Mesenchymal stem cell (in vitro differentiated cells and primary cell): Measurements from ENCODE around the gene GALNT13.

ENCODE experiments used
- DNase-seq: peaks from one replicate; pipeline ENCODE4 v3.0.0-alpha.2; 2013
- H2AFZ ChIP-seq: one replicate; pipeline ENCODE4 v1.6.1; 2013; ENCODE audit warnings: low read depth, mild to moderate bottlenecking, control low read depth, inconsistent platforms, low read length, moderate library complexity
- H2AK5ac ChIP-seq: 2 replicates; pipeline ENCODE4 v1.6.1; 2013; ENCODE audit warnings: low read length, moderate library complexity, mild to moderate bottlenecking, inconsistent platforms; ENCODE audit not compliant: severe bottlenecking
- H2BK120ac ChIP-seq: one replicate; pipeline ENCODE4 v1.6.1; 2013; ENCODE audit warnings: low read depth, mild to moderate bottlenecking, inconsistent platforms, low read length, moderate library complexity
- H2BK12ac ChIP-seq, 2 experiments: one replicate each; pipeline ENCODE4 v1.6.1; 2013; ENCODE audit warnings: inconsistent platforms in 2 of 2, low read length in 2 of 2, mild to moderate bottlenecking in 2 of 2, moderate library complexity in 2 of 2, control low read depth in 1 of 2
- H2BK15ac ChIP-seq: one replicate; pipeline ENCODE4 v1.6.1; 2013; ENCODE audit warnings: mild to moderate bottlenecking, low read depth, inconsistent platforms; ENCODE audit not compliant: poor library complexity, severe bottlenecking
- H2BK5ac ChIP-seq: 2 replicates; pipeline ENCODE4 v1.6.1; 2013; ENCODE audit warnings: low read depth, mild to moderate bottlenecking, low read length, control low read depth, inconsistent platforms; ENCODE audit not compliant: poor library complexity, severe bottlenecking
- H3K14ac ChIP-seq, 2 experiments: one replicate each; pipeline ENCODE4 v1.6.1; 2013; ENCODE audit warnings: inconsistent platforms in 2 of 2, low read length in 2 of 2, control low read depth in 1 of 2, mild to moderate bottlenecking in 1 of 2, moderate library complexity in 1 of 2
- H3K18ac ChIP-seq, 2 experiments: one replicate each; pipeline ENCODE4 v1.6.1; 2013; ENCODE audit warnings: inconsistent platforms in 2 of 2, low read length in 2 of 2, control low read depth in 1 of 2, low read depth in 1 of 2, mild to moderate bottlenecking in 1 of 2
- H3K23ac ChIP-seq, 2 experiments: one replicate each; pipeline ENCODE4 v1.6.1; 2013; ENCODE audit warnings: inconsistent platforms in 2 of 2, low read length in 2 of 2, mild to moderate bottlenecking in 2 of 2, moderate library complexity in 2 of 2, control low read depth in 1 of 2
- H3K27ac ChIP-seq: 2 replicates; pipeline ENCODE4 v1.5.1; 2013; ENCODE audit warnings: mild to moderate bottlenecking, moderate library complexity, low read length, control low read depth, inconsistent platforms; ENCODE audit not compliant: poor library complexity, severe bottlenecking
- H3K27me3 ChIP-seq, 2 experiments: 2 replicates each; pipeline versions ENCODE4 v1.6.1 to v1.7.0; 2013; ENCODE audit warnings: low read length in 2 of 2, mild to moderate bottlenecking in 2 of 2, moderate library complexity in 2 of 2, control low read depth in 1 of 2, inconsistent platforms in 1 of 2; ENCODE audit not compliant: control insufficient read depth in 1 of 2, insufficient read depth in 1 of 2
- H3K36me3 ChIP-seq, 2 experiments: 2 replicates each; pipeline versions ENCODE4 v1.6.1 to v1.7.0; 2013; ENCODE audit warnings: low read length in 2 of 2, control low read depth in 1 of 2, inconsistent platforms in 1 of 2, low read depth in 1 of 2, mild to moderate bottlenecking in 1 of 2; ENCODE audit not compliant: insufficient read depth in 2 of 2, control insufficient read depth in 1 of 2
- H3K4ac ChIP-seq, 2 experiments: one replicate each; pipeline ENCODE4 v1.6.1; 2013; ENCODE audit warnings: inconsistent platforms in 2 of 2, low read length in 2 of 2, mild to moderate bottlenecking in 2 of 2, moderate library complexity in 2 of 2, control low read depth in 1 of 2, low read depth in 1 of 2
- H3K4me1 ChIP-seq: 2 replicates; pipeline ENCODE4 v1.6.1; 2013; ENCODE audit warnings: low read depth, low read length, control low read depth; ENCODE audit not compliant: control insufficient read depth, insufficient read depth
- H3K4me2 ChIP-seq: 2 replicates; pipeline ENCODE4 v1.6.1; 2013; ENCODE audit warnings: low read length, mild to moderate bottlenecking, inconsistent platforms; ENCODE audit not compliant: poor library complexity, severe bottlenecking
- H3K4me3 ChIP-seq, 2 experiments: 2 replicates each; pipeline versions ENCODE4 v1.5.1 to v1.7.0; 2013; ENCODE audit warnings: low read length in 2 of 2, mild to moderate bottlenecking in 2 of 2, control low read depth in 1 of 2, low read depth in 1 of 2; ENCODE audit not compliant: insufficient read depth in 1 of 2
- H3K79me1 ChIP-seq: replicated peaks from 2 replicates; pipeline ENCODE4 v1.6.1; 2013; ENCODE audit warnings: mild to moderate bottlenecking, control low read depth, low read length, inconsistent platforms; ENCODE audit not compliant: poor library complexity, severe bottlenecking
- H3K9ac ChIP-seq: 2 replicates; pipeline ENCODE4 v1.7.0; 2013; ENCODE audit warnings: mild to moderate bottlenecking, low read length, moderate library complexity
- H3K9me3 ChIP-seq: 2 replicates; pipeline ENCODE4 v1.7.0; 2013; ENCODE audit warnings: mild to moderate bottlenecking, low read length; ENCODE audit not compliant: control insufficient read depth
- H4K8ac ChIP-seq: one replicate; pipeline ENCODE4 v1.6.1; 2013; ENCODE audit warnings: inconsistent platforms, mild to moderate bottlenecking, low read length, moderate library complexity
- H4K91ac ChIP-seq: one replicate; pipeline ENCODE4 v1.6.1; 2013; ENCODE audit warnings: mild to moderate bottlenecking, low read length, inconsistent platforms
- WGBS: methylation state at CpG from one replicate; pipeline ENCODE4 v1.1.7; 2013; ENCODE audit warnings: mixed read lengths; 5-methylcytosine and 5-hydroxymethylcytosine counted together

Gene GALNT13

DNA sequence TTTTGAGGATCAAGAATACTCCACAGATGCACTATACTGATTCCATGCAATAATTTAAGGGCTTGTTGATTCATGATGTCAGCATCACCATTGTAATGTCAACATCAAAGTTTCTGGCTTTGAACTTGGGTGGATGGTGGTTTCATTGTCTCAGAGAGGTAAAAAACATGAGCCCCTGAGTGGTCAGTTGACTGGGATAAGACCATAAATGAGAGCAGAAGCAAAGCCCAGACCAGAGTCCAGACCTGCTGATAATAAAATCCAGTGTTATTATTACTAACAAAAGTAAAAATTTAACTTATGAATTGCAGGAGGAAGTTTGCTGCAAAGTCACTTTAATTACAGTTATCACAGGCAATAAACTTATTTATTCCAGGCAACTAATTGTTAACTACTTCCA lies 358.2 kb downstream of the GALNT13 start:
- Histone ChIP-seq H3K14ac (no peak overlapping the region), H3K27me3 (no peaks in the 10 kb centered on the region), H2BK15ac (no peak overlapping the region), H2AFZ (no peak overlapping the region), H2BK5ac (no peak overlapping the region), H4K8ac (no peak overlapping the region), H3K23ac (no peak overlapping the region), H3K4me3 (no peak overlapping the region), H3K79me1 (no peaks in the 10 kb centered on the region), H3K9me3 (no peaks in the 10 kb centered on the region), H3K18ac (no peak overlapping the region), H4K91ac (no peak overlapping the region), H3K36me3 (no peaks in the 10 kb centered on the region), H2AK5ac (no peak overlapping the region), H3K9ac (no peak overlapping the region), H2BK120ac (no peak overlapping the region), H3K4me1 (no peaks in the 10 kb centered on the region), H3K27ac (no peak overlapping the region), H3K4me2 (no peak overlapping the region), H3K4ac (no peak overlapping the region), H2BK12ac (no peak overlapping the region)
- no peak for DNase-seq

DNA sequence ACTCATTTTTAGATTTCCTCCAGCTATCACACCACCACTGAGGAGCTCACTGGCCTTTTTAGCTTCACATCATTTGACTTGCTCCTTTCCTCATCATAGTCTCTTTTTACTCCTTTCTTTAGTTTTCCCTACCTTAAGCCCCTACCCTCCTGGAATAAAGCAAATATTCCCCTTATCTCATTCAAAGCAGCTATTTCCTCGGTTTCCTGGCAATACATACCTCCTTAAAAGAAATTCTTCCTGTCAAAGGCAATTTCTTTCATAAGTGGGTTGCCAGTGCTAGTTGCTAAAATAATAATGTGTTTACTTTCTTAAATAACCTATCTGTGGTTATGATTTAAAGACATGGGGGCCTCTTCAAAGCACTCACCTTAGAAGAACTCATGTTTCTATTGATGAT lies 359.3 kb downstream of the GALNT13 start:
- H4K91ac ChIP-seq = no peak overlapping the region
- H3K79me1 ChIP-seq = no peaks in the 10 kb centered on the region
- H2BK12ac ChIP-seq = no peak overlapping the region
- no peak overlapping the region for H3K23ac ChIP-seq
- WGBS = no CpG with 5 or more reads among the region's 1 CpG
- no peaks in the 10 kb centered on the region for H3K9me3 ChIP-seq
- no peak overlapping the region for H3K4ac ChIP-seq
- no peak overlapping the region for H2BK120ac ChIP-seq
- no peak overlapping the region for H3K14ac ChIP-seq
- no peak overlapping the region for H4K8ac ChIP-seq
- no peak overlapping the region for H3K27ac ChIP-seq
- no peaks in the 10 kb centered on the region for H3K27me3 ChIP-seq
- H2BK15ac ChIP-seq = no peak overlapping the region
- no peak overlapping the region for H3K4me3 ChIP-seq
- H3K4me2 ChIP-seq = no peak overlapping the region
- H2AFZ ChIP-seq = no peak overlapping the region
- no peak overlapping the region for H2AK5ac ChIP-seq
- no peaks in the 10 kb centered on the region for H3K4me1 ChIP-seq
- H2BK5ac ChIP-seq = no peak overlapping the region
- no peak for DNase-seq
- no peaks in the 10 kb centered on the region for H3K36me3 ChIP-seq
- no peak overlapping the region for H3K9ac ChIP-seq
- no peak overlapping the region for H3K18ac ChIP-seq

- Histone ChIP-seq H3K36me3 (no peaks in the 10 kb centered on the region), H2AFZ (no peak overlapping the region), H3K9me3 (no peaks in the 10 kb centered on the region), H2BK12ac (no peak overlapping the region), H2AK5ac (no peak overlapping the region), H3K27ac (no peak overlapping the region), H3K79me1 (no peaks in the 10 kb centered on the region), H2BK5ac (no peak overlapping the region), H4K91ac (no peak overlapping the region), H4K8ac (no peak overlapping the region), H2BK15ac (no peak overlapping the region), H3K9ac (no peak overlapping the region), H3K4ac (no peak overlapping the region), H3K14ac (no peak overlapping the region), H3K4me3 (no peak overlapping the region), H2BK120ac (no peak overlapping the region), H3K4me1 (no peaks in the 10 kb centered on the region), H3K18ac (no peak overlapping the region), H3K27me3 (no peaks in the 10 kb centered on the region), H3K23ac (no peak overlapping the region), H3K4me2 (no peak overlapping the region)
- no peak for DNase-seq
- WGBS = 71% methylated on average over 2 of the region's 2 CpGs
Measured at GRCh38 chr2:154233231-154233630, 361.5 kb downstream of the GALNT13 start.

- no peak overlapping the region for H3K4me2 ChIP-seq
- H3K4me1 ChIP-seq = no peaks in the 10 kb centered on the region
- H2BK120ac ChIP-seq = no peak overlapping the region
- H3K27me3 ChIP-seq = no peaks in the 10 kb centered on the region
- H2AK5ac ChIP-seq = no peak overlapping the region
- no peak overlapping the region for H3K4me3 ChIP-seq
- H3K14ac ChIP-seq = no peak overlapping the region
- H2BK15ac ChIP-seq = no peak overlapping the region
- no peak overlapping the region for H3K9ac ChIP-seq
- H2BK5ac ChIP-seq = no peak overlapping the region
- H2AFZ ChIP-seq = no peak overlapping the region
- no peak overlapping the region for H3K4ac ChIP-seq
- no peaks in the 10 kb centered on the region for H3K9me3 ChIP-seq
- no peak overlapping the region for H3K27ac ChIP-seq
- H3K18ac ChIP-seq = no peak overlapping the region
- no peak overlapping the region for H3K23ac ChIP-seq
- H4K8ac ChIP-seq = no peak overlapping the region
- no peaks in the 10 kb centered on the region for H3K79me1 ChIP-seq
- WGBS = no CpG with 5 or more reads among the region's 1 CpG
- H2BK12ac ChIP-seq = no peak overlapping the region
- H4K91ac ChIP-seq = no peak overlapping the region
- no peak for DNase-seq
- H3K36me3 ChIP-seq = no peaks in the 10 kb centered on the region
Measured at GRCh38 chr2:154238252-154238651, 366.5 kb downstream of the GALNT13 start.
